ENCODE data around the gene HES5.

DNA sequence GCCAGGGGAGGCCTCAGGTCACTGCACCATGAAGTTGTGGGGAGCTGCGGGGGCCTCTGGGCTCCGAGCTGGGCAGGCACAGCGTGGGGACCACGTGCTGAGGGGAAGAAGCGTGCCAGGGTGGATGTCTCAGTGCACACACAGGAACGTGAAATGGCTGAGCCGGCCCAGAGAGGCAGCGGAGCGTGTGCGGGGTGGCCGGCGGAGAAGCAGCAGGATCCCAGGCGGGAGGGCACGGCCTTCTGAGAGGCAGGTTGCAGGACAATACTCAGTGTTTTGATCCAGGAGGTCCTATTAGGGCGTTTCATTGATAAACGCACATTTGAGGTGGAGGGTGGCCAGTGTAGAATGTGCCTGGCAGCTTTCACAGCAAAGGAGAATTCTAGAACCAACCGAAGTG, 39.0 kb upstream of the HES5 start:
- TF ChIP-seq EZH2phosphoT487 (IDR thresholded peaks at IDR 0.05; ENCODE audit: low read depth): no peak
- TF ChIP-seq, protein P1, sequence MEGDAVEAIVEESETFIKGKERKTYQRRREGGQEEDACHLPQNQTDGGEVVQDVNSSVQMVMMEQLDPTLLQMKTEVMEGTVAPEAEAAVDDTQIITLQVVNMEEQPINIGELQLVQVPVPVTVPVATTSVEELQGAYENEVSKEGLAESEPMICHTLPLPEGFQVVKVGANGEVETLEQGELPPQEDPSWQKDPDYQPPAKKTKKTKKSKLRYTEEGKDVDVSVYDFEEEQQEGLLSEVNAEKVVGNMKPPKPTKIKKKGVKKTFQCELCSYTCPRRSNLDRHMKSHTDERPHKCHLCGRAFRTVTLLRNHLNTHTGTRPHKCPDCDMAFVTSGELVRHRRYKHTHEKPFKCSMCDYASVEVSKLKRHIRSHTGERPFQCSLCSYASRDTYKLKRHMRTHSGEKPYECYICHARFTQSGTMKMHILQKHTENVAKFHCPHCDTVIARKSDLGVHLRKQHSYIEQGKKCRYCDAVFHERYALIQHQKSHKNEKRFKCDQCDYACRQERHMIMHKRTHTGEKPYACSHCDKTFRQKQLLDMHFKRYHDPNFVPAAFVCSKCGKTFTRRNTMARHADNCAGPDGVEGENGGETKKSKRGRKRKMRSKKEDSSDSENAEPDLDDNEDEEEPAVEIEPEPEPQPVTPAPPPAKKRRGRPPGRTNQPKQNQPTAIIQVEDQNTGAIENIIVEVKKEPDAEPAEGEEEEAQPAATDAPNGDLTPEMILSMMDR (IDR thresholded peaks at IDR 0.05; ENCODE audit: low read depth, low read length): no peak
